DND-41 (cell line): ENCODE results near the gene MX1.

Experiments used
- ATAC-seq: fragments of 200-7000 bp; cut with Tn5 transposase; 3 replicates; pipeline ENCODE4 v1.9.1; 2021; ENCODE audit warnings: low read depth; ENCODE audit not compliant: insufficient read depth
- DNase-seq: peaks from one replicate; pipeline ENCODE4 v3.0.0-alpha.2; 2020
- H2AFZ ChIP-seq: 2 replicates; pipeline ENCODE4 v1.6.0; 2012; ENCODE audit warnings: low read depth, low read length
- H3K27ac ChIP-seq: 2 replicates; pipeline ENCODE4 v1.5.1; 2012; ENCODE audit warnings: low read length, inconsistent platforms
- H3K27me3 ChIP-seq: fragments of 200-600 bp; sonication (generic); 2 replicates; pipeline ENCODE4 v1.6.0; 2012; ENCODE audit warnings: low read length, mild to moderate bottlenecking, inconsistent platforms; ENCODE audit not compliant: insufficient read depth, poor library complexity
- H3K36me3 ChIP-seq: 2 replicates; pipeline ENCODE4 v1.5.1; 2012; ENCODE audit warnings: low read length, inconsistent platforms; ENCODE audit not compliant: insufficient read depth
- H3K4me1 ChIP-seq: 2 replicates; pipeline ENCODE4 v1.5.1; 2012; ENCODE audit warnings: mild to moderate bottlenecking, low read length; ENCODE audit not compliant: insufficient read depth
- H3K4me2 ChIP-seq: 2 replicates; pipeline ENCODE4 v1.6.0; 2012; ENCODE audit warnings: mild to moderate bottlenecking, moderate library complexity, low read length, inconsistent platforms; ENCODE audit not compliant: insufficient read depth
- H3K4me3 ChIP-seq, 2 experiments: fragments of 200-600 bp in 1 of 2; shearing (Covaris generic) in 1 of 2; 2 replicates each; pipeline ENCODE4 v1.5.1; 2012 to 2016; ENCODE audit warnings: inconsistent platforms in 2 of 2, low read length in 2 of 2, mild to moderate bottlenecking in 2 of 2, low read depth in 1 of 2, moderate library complexity in 1 of 2
- H3K79me2 ChIP-seq: 2 replicates; pipeline ENCODE4 v1.6.0; 2012; ENCODE audit warnings: low read length, inconsistent platforms; ENCODE audit not compliant: insufficient read depth
- H3K9ac ChIP-seq: 2 replicates; pipeline ENCODE4 v1.6.0; 2012; ENCODE audit warnings: low read depth, mild to moderate bottlenecking, inconsistent platforms, low read length, moderate library complexity
- H3K9me3 ChIP-seq: 2 replicates; pipeline ENCODE4 v1.5.1; 2012; ENCODE audit warnings: low read length, moderate library complexity, mild to moderate bottlenecking, inconsistent platforms; ENCODE audit not compliant: insufficient read depth, severe bottlenecking
- H4K20me1 ChIP-seq: 2 replicates; pipeline ENCODE4 v1.6.0; 2012; ENCODE audit warnings: low read length; ENCODE audit not compliant: insufficient read depth
- CTCF ChIP-seq: IDR thresholded peaks from 2 replicates; pipeline ENCODE4 v1.5.1; 2012; ENCODE audit warnings: borderline replicate concordance, low read length, moderate library complexity, mild to moderate bottlenecking; ENCODE audit not compliant: poor library complexity, severe bottlenecking; ENCODE audit errors: extremely low read depth
- EZH2 ChIP-seq: IDR thresholded peaks from 3 replicates; pipeline ENCODE4 v1.6.1; 2012; ENCODE audit warnings: borderline replicate concordance, low read depth, mild to moderate bottlenecking, moderate library complexity, low read length, inconsistent platforms; ENCODE audit not compliant: severe bottlenecking

MX1 gene

GRCh38 chr21:41458121-41458520 is 32.1 kb downstream of the MX1 start:
- no peaks in the 10 kb centered on the region for H3K27me3 ChIP-seq
- H3K9me3 ChIP-seq = peaks cover 2% of the 10 kb centered on the region
- ATAC-seq (no peak), DNase-seq (no peak)
- no peak overlapping the region for H2AFZ ChIP-seq
- H3K27ac ChIP-seq = no peak overlapping the region
- no peak overlapping the region for H3K4me2 ChIP-seq
- H3K9ac ChIP-seq = no peak overlapping the region
- no peak overlapping the region for H3K4me3 ChIP-seq
- H3K4me1 ChIP-seq = no peaks in the 10 kb centered on the region
- no peaks in the 10 kb centered on the region for H4K20me1 ChIP-seq
- no peak for TF ChIP-seq CTCF
- TF ChIP-seq EZH2 = no peak
- H3K36me3 ChIP-seq = no peaks in the 10 kb centered on the region
- H3K79me2 ChIP-seq = no peaks in the 10 kb centered on the region

- Histone ChIP-seq H3K9ac (no peak overlapping the region), H3K27me3 (no peaks in the 10 kb centered on the region), H3K4me1 (no peaks in the 10 kb centered on the region), H3K27ac (no peak overlapping the region), H3K9me3 (peaks cover 6% of the 10 kb centered on the region), H3K36me3 (no peaks in the 10 kb centered on the region), H3K79me2 (no peaks in the 10 kb centered on the region), H3K4me2 (no peak overlapping the region), H2AFZ (no peak overlapping the region), H3K4me3 (no peak overlapping the region), H4K20me1 (no peaks in the 10 kb centered on the region)
- no peak for DNase-seq
- ATAC-seq = no peak
- TF ChIP-seq CTCF (no peak), EZH2 (no peak)
These were observed 32.5 kb downstream of the MX1 start for GRCh38 chr21:41458559-41458958.

- H3K4me2 ChIP-seq = no peak overlapping the region
- H4K20me1 ChIP-seq = no peaks in the 10 kb centered on the region
- no peak overlapping the region for H2AFZ ChIP-seq
- H3K9me3 ChIP-seq = peaks cover 6% of the 10 kb centered on the region
- H3K4me3 ChIP-seq = no peak overlapping the region
- H3K27me3 ChIP-seq = no peaks in the 10 kb centered on the region
- no peak overlapping the region for H3K9ac ChIP-seq
- H3K36me3 ChIP-seq = no peaks in the 10 kb centered on the region
- no peak for TF ChIP-seq CTCF
- no peak for TF ChIP-seq EZH2
- DNase-seq = no peak
- no peaks in the 10 kb centered on the region for H3K79me2 ChIP-seq
- no peaks in the 10 kb centered on the region for H3K4me1 ChIP-seq
- H3K27ac ChIP-seq = no peak overlapping the region
- ATAC-seq = no peak
These were observed 34.0 kb downstream of the MX1 start for GRCh38 chr21:41459884-41460534.
